Stimulated activated CD8-positive, alpha-beta memory T cell treated with anti-CD3 and anti-CD28 coated beads, Interleukin-12 subunit alpha, Interleukin-12 subunit beta, amount 100 ng/mL, for 24 hours (primary cell): Measurements from ENCODE around the gene ARPIN.
"Not testable (repeated sequence)": the region's sequence is repeated elsewhere in the genome, so short reads cannot be mapped to it uniquely, and the experiment has no call there.

ENCODE experiments used
- DNase-seq: peaks from one replicate; pipeline ENCODE4 v3.0.0-alpha.2; 2020; ENCODE audit errors: extremely low read depth

The ARPIN gene

GRCh38 chr15:89912674-89913396 lies at the start of gene ARPIN:
ARPIN (minus strand) TSS chr15:89912952; CDS start chr15:89912835, 117 bp downstream.
- DNase-seq, result no peak

GRCh38 chr15:89958107-89958805 lies 45.5 kb upstream of the ARPIN start:
- DNase-seq, result no peak

GRCh38 chr15:89955449-89955998 lies 42.8 kb upstream of the ARPIN start:
- DNase-seq, result not testable (repeated sequence)

- no peak for DNase-seq
Observed at GRCh38 chr15:89954541-89954940, 41.8 kb upstream of the ARPIN start.

GRCh38 chr15:89948796-89949195 lies 36.0 kb upstream of the ARPIN start:
- DNase-seq, result no peak

GRCh38 chr15:89947385-89947784 lies 34.6 kb upstream of the ARPIN start:
- no peak for DNase-seq

GRCh38 chr15:89946681-89947299 lies 34.0 kb upstream of the ARPIN start:
- no peak for DNase-seq

GRCh38 chr15:89943721-89944120 lies 31.0 kb upstream of the ARPIN start:
- not testable (repeated sequence) for DNase-seq

GRCh38 chr15:89939910-89940309 lies 27.2 kb upstream of the ARPIN start:
- DNase-seq, result no peak

GRCh38 chr15:89939377-89939776 lies 26.6 kb upstream of the ARPIN start:
- not testable (repeated sequence) for DNase-seq

- no peak for DNase-seq
Observed at GRCh38 chr15:89937365-89938350, 24.9 kb upstream of the ARPIN start.

- DNase-seq, result no peak
Observed at GRCh38 chr15:89936786-89937265, 24.1 kb upstream of the ARPIN start.

- no peak for DNase-seq
Observed at GRCh38 chr15:89936051-89936785, 23.5 kb upstream of the ARPIN start.

GRCh38 chr15:89932880-89933279 lies 20.1 kb upstream of the ARPIN start:
- DNase-seq, result no peak

- DNase-seq, result no peak
Observed at GRCh38 chr15:89928421-89928820, 15.7 kb upstream of the ARPIN start.

GRCh38 chr15:89926158-89926557 lies 13.4 kb upstream of the ARPIN start:
- DNase-seq, result no peak

GRCh38 chr15:89917442-89918101 lies 4.8 kb upstream of the ARPIN start:
- DNase-seq, result no peak

GRCh38 chr15:89916660-89917059 lies 3.9 kb upstream of the ARPIN start:
- DNase-seq, result no peak

- no peak for DNase-seq
Observed at GRCh38 chr15:89912145-89912673, 543 bp downstream of the ARPIN start.
